ENCODE results near the gene S100A1.

S100A1 gene

DNA sequence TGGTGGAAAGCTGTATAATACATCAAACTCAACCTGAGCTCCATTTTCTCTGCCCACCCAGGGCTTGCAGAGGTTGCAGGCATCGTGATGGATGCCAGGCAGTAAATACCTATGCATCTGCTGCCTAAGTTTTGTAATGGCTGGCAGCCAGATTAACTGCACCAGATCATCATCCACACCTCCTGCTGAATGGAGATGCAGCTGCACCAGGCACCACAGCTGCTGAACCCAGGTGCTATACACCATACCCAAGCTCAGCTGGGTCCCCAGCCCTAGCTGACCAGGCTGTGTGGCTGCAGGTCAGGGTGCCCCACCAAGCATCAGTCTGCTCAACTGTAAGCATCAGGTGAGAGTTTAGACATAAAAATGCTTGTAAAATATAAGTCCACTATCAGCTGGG lies 23.5 kb downstream of the S100A1 start:
- Histone ChIP-seq H3K27me3 (replicated peaks) (no peaks in the 10 kb centered on the region), H3K4me3 (ENCODE audit: low read depth, low read length) (no peak overlapping the region), H3K36me3 (replicated peaks) (no peaks in the 10 kb centered on the region), H3K27ac (no peak overlapping the region)
- DNase-seq, result no peak
- TF ChIP-seq, protein P1, sequence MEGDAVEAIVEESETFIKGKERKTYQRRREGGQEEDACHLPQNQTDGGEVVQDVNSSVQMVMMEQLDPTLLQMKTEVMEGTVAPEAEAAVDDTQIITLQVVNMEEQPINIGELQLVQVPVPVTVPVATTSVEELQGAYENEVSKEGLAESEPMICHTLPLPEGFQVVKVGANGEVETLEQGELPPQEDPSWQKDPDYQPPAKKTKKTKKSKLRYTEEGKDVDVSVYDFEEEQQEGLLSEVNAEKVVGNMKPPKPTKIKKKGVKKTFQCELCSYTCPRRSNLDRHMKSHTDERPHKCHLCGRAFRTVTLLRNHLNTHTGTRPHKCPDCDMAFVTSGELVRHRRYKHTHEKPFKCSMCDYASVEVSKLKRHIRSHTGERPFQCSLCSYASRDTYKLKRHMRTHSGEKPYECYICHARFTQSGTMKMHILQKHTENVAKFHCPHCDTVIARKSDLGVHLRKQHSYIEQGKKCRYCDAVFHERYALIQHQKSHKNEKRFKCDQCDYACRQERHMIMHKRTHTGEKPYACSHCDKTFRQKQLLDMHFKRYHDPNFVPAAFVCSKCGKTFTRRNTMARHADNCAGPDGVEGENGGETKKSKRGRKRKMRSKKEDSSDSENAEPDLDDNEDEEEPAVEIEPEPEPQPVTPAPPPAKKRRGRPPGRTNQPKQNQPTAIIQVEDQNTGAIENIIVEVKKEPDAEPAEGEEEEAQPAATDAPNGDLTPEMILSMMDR (IDR thresholded peaks at IDR 0.05; ENCODE audit: low read depth, low read length, missing control alignments), result no peak
- in situ Hi-C loops (cut with HindIII; ENCODE audit: low pct_ligation_motif_present, low sequenced_read_pairs), result no loop called here

DNA sequence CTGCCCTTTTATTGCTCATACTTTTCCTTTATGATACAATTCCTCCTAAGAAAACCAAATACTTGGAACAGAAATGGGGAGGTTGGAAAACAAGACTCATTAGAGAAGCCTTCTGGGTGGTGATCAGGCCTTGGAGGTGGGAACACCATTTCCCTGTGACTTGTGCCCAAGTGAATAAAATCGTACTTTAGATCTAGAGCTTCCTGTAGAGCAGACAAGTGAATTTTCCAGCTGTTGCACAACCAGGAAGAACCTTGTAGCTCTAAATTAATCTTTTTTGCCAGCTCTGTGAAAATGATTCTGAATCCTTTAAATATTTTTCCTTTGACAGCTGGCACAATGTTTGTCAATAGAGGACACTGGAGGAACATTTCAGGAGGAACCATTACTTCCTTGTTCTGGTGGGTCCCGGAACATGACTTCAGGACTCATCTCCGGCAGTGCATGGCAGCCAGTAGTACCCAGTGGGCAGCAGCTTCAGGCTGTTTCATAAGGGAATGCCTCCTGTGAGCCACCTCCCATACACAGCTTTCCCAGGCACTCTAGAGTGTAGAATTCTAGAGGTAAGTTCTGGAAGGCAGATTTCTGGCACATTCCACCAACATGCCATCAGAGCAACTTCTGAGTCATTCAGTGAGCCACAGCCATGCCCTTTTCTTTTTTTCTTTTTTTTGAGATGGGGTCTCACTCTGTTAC lies 24.7 kb downstream of the S100A1 start:
- peak; percentile 31 for DNase-seq
- no peaks in the 10 kb centered on the region for H3K36me3 ChIP-seq (replicated peaks)
- H3K27me3 ChIP-seq (replicated peaks), result no peaks in the 10 kb centered on the region
- H3K4me3 ChIP-seq (ENCODE audit: low read depth, low read length), result no peak overlapping the region
- no peak overlapping the region for H3K27ac ChIP-seq
- in situ Hi-C loops (cut with HindIII; ENCODE audit: low pct_ligation_motif_present, low sequenced_read_pairs), result no loop called here
- TF ChIP-seq, protein P1 (IDR thresholded peaks at IDR 0.05; ENCODE audit: low read depth, low read length, missing control alignments), result no peak

DNA sequence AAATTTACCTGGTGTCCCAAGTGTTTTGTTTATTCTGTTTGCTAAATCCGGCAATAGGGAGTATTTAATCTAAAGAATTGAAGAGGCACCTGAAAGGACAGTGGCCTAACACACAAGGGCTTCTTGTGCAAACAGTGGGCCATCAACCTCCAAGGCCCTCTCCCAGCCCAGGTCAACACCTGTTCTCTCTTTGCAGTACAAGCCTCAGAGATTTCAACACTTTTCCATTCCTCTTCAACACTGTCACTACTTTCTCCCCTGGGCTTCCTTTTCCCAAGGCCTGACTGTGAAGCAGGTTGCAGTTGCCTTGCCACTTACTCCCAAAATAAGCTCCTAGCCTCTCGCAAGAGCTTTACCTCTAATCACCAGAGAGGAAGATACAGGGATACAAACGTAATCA lies 27.1 kb downstream of the S100A1 start:
- Histone ChIP-seq H3K36me3 (replicated peaks) (peaks cover 2% of the 10 kb centered on the region), H3K27me3 (replicated peaks) (no peaks in the 10 kb centered on the region), H3K4me3 (ENCODE audit: low read depth, low read length) (no peak overlapping the region), H3K27ac (no peak overlapping the region)
- no peak for DNase-seq
- TF ChIP-seq, protein P1 (IDR thresholded peaks at IDR 0.05; ENCODE audit: low read depth, low read length, missing control alignments), result no peak
- in situ Hi-C loops (cut with HindIII; ENCODE audit: low pct_ligation_motif_present, low sequenced_read_pairs), result no loop called here

DNA sequence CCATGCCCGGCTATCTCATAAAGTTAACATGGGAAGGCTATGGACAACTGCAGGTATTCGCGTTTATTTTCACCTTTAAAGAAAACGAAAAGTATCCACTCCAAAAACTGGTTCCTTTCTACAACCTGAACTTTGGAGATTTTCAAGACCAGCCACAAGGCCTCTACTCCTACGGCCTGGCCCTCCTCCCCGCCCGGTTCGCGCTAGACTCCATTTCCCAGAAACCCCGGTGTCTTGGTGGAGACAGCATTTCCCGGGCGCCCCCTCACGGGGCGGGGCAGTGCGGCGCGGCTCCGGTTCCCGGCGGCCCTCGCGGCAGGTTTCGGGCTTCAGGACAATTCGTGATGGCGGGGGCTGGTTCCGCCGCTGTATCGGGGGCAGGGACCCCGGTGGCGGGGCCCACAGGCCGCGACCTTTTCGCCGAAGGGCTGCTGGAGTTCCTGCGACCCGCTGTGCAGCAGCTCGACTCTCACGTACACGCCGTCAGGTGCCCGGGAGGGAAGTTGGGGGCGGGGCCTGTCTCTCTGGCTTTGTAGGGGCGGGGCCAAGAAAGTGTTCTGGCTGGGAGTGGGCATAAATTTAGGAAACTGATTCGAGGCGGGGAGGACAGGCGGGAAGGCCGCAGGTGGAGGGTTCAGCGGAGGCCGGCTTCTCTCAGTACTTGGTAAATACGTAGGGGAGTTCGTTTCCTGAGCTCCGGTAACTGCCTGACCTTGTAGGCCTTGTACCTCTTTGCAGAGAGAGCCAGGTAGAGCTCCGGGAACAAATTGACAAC lies 30.4 kb downstream of the S100A1 start, which contains the start of gene SNAPIN:
TSS of gene SNAPIN (plus strand) at position 304 of the 775 bp plus-strand sequence. CDS start at position 345, 41 bp downstream.
- Histone ChIP-seq H3K36me3 (replicated peaks) (peaks cover 29% of the 10 kb centered on the region), H3K27me3 (replicated peaks) (no peaks in the 10 kb centered on the region), H3K27ac (peak within 1 kb of the TSS; percentile 92), H3K4me3 (ENCODE audit: low read depth, low read length) (peak within 1 kb of the TSS; percentile 84)
- in situ Hi-C loops (cut with HindIII; ENCODE audit: low pct_ligation_motif_present, low sequenced_read_pairs), result no loop called here
- peak; percentile 87 for DNase-seq
- TF ChIP-seq, protein P1 (IDR thresholded peaks at IDR 0.05; ENCODE audit: low read depth, low read length, missing control alignments), result peak; percentile 14

DNA sequence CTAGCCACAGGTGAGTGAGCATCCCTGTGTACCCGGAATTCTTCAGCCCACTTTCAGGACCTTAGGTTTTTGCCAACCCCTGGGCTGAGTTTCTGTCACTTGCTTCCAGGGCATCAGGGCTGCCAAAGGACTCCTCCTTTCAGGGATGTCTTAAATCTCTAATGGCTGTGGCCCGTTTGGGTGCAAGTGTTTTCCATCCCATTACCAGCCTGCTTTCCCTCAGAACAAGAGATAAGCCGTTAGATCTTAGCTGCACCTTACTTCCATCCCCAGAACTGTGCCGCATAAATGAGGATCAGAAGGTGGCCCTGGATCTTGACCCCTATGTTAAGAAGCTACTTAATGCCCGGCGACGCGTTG lies 30.9 kb downstream of the S100A1 start:
- no peaks in the 10 kb centered on the region for H3K27me3 ChIP-seq (replicated peaks)
- DNase-seq, result no peak
- in situ Hi-C loops (cut with HindIII; ENCODE audit: low pct_ligation_motif_present, low sequenced_read_pairs), result no loop called here
- H3K4me3 ChIP-seq (ENCODE audit: low read depth, low read length), result peak overlapping the region; percentile 84
- H3K27ac ChIP-seq, result peak overlapping the region; percentile 92
- TF ChIP-seq, protein P1 (IDR thresholded peaks at IDR 0.05; ENCODE audit: low read depth, low read length, missing control alignments), result no peak
- peaks cover 34% of the 10 kb centered on the region for H3K36me3 ChIP-seq (replicated peaks)
